GM12865 (cell line): Measurements from ENCODE around the gene ELAVL1.

Experiments used
- DNase-seq: peaks from one replicate; pipeline ENCODE4 v3.0.0; 2010; ENCODE audit warnings: low read depth
- H3K4me3 ChIP-seq: 2 replicates; pipeline ENCODE4 v1.5.1; 2011; ENCODE audit warnings: mild to moderate bottlenecking, low read depth, low read length, control low read depth
- TF ChIP-seq, protein P1 (sequence below): IDR thresholded peaks from 2 replicates; pipeline ENCODE4 v1.5.1; 2011; ENCODE audit warnings: low read length, control low read depth, low read depth, inconsistent platforms; ENCODE audit not compliant: insufficient read depth; ENCODE audit errors: missing control alignments

The ELAVL1 gene

DNA sequence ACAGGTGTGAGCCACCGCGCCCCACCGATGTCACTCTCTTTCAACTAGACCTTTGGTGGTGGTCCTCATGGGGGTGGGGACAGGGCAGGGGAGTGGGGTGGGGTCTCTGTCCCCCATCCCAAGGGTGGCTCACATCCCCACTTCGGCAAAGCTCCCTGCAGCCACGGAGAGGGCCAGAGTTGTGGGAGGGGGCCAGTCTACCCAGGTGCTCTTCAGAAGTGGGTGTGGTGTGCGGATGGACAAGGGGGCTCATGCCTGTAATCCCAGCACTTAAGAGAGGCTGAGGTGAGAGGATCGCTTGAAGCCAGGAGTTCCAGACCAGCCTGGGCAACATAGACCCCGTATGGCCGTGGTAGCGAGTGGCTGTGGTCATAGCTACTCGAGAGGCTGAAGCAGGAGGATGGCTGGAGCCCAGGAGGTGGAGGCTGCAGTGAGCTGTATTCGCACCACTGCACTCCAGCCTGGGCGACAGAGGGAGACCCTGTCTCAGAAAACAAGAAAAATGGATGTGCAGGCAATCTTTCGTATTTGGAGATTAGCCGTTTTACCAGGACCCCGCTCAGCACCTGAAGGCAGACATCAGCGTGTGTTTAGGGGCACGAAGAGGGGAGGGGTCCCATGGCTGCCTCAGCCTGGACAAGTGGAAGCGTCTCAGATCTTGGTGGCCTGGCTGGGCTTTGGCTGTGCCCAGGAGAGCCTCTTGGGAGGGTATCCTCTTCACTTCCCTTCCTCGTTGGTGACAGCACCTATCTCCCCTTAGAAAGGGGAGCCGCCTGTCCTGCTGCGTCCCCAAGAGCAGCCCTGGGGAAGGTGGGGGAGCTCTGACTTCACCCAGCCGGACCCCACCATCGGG is 90.0 kb downstream of the ELAVL1 start:
- TF ChIP-seq, protein P1, sequence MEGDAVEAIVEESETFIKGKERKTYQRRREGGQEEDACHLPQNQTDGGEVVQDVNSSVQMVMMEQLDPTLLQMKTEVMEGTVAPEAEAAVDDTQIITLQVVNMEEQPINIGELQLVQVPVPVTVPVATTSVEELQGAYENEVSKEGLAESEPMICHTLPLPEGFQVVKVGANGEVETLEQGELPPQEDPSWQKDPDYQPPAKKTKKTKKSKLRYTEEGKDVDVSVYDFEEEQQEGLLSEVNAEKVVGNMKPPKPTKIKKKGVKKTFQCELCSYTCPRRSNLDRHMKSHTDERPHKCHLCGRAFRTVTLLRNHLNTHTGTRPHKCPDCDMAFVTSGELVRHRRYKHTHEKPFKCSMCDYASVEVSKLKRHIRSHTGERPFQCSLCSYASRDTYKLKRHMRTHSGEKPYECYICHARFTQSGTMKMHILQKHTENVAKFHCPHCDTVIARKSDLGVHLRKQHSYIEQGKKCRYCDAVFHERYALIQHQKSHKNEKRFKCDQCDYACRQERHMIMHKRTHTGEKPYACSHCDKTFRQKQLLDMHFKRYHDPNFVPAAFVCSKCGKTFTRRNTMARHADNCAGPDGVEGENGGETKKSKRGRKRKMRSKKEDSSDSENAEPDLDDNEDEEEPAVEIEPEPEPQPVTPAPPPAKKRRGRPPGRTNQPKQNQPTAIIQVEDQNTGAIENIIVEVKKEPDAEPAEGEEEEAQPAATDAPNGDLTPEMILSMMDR: no peak
- no peak overlapping the region; the same call in 1 of the 2 replicates for H3K4me3 ChIP-seq

DNA sequence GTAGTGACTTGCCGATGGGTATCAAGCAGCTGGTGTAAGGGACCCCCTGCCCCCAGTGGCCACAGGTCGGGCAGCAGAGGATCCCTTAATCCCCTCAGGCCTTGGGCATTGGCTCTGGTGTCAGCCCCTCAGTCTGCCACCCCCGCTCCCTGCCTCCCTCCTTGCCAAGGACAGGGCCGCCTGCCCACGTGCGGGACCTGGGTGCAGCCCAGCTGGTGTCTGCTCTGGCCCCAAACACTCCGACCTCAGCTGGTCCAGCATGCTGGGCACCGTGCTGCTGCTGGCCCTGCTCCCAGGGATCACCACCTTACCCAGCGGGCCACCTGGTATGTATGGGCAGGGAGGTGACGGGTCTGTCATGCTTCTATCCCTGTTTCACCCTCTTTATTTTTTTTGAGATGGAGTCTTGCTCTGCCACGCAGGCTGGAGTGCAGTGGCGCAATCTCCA is 90.8 kb downstream of the ELAVL1 start, which contains the start of gene TGFBR3L:
TSS of gene TGFBR3L (plus strand) at position 233 of the 448 bp plus-strand sequence.
- DNase-seq: no peak
- no peak within 1 kb of the TSS for H3K4me3 ChIP-seq
- TF ChIP-seq, protein P1: no peak

More for the DNA sequence above, 90.0 kb downstream of the ELAVL1 start:
- DNase-seq: no peak

DNA sequence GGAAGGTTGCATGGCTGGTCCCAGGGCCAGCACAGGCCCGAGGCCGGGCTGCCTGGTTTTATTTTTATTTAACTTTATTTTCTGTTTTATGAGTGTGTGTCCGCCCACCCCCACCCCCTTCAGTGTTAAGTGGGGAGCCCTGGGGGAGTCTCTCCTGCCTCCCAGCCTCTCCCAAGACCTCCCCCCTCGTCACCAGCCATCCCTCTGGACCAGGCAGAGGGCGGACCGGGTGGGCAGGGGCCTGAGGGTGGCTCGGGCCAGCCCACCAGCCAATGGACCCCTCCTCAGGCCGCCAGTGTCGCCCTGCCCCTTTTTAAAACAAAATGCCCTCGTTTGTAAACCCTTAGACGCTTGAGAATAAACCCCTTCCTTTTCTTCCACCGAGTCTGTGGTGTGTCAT is 91.3 kb downstream of the ELAVL1 start:
- DNase-seq: no peak
- no peak overlapping the region for H3K4me3 ChIP-seq
- TF ChIP-seq, protein P1: no peak

DNA sequence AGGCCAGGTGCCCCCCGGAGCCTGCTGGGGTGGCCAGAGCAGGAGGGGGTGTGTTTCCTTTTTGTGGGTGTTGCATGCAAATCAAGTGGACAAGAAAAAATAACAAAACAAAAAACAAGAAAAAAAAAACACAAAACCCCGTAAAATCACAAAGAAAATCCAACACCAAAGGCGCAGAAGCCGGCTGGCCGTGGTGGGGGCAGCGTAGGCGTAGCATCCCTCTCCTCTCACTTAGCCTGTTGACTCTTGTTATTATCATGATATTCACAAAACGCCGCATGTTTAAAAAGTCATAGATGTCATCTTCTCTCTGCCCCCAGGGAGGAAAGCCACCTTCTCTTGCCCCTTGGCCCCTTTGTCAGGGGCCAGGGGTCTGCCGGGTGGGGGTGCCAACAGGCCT is 91.8 kb downstream of the ELAVL1 start:
- DNase-seq: no peak
- no peak overlapping the region for H3K4me3 ChIP-seq
- TF ChIP-seq, protein P1: no peak

DNA sequence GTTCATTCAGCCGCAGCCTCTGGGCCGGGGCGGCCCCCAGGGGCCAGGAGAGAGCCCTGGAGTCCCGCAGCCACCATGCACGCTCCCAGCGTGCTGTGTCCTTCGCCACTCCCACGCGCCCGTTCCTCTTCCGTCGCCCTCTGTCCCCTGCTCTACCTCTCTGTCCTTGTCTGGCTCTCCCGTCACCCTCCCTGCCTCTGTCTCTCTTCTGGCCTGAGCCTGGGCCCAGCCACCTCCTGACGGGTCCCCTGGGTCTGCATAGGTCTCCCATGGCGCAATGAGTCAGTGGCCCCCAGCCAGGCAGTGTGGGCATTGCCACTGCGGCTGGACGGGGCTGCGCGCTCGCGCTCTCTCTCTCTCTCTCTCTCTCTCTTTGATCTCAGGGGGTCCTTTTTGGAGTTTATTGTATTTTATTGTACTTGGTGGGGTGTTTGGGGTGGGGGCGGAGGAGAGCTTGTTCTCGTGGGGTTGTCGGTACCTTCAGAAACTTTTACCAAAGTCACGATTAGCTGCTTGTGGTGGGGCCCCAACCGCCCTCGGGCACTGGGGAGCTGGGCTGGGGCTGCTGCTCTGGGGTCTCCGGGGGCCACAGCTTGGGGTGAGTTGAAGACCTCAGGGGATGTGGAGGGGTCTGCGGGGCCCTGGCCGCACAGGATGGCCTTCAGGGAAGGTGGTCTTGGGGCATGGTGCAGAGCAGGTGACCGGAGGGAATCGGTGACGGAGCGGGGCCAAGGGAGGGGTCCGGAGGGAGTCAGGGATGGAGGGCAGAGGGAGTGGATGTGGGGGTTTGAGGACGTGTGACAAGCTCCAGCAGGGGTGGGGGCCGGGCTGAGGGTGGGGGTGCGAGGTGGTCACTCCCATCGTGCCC is 92.5 kb downstream of the ELAVL1 start:
- DNase-seq: no peak
- H3K4me3 ChIP-seq: no peak overlapping the region
- TF ChIP-seq, protein P1: no peak

DNA sequence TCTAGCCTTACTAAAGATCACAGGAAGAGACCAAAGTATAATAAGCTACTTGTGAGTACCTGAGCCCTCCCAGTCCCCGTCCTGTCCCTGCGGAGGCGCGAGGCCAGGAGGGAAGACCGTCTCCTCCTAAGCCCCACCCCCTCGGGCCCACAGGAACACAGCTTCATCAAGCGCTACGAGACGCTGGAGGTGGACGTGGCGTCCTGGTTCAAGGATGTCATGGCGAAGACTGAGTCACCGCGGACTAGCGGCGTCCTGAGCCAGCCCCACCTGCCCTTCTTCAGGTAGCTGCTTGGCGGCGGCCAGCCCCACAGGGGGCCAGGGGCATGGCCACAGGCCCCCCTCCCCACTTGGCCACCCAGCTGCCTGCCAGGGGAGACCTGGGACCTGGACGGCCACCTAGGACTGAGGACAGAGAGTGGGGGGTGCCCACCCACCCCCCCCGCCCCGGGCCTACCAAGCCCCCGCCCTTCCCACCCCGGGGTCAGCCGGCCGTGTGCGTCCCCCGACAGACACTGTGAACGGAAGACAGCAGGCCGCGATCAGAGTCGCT is 93.2 kb downstream of the ELAVL1 start:
- TF ChIP-seq, protein P1: no peak
- H3K4me3 ChIP-seq: no peak overlapping the region
- DNase-seq: no peak
